GM12892 (cell line): ENCODE measurements around the gene TNXB.

Experiments
- POLR2A ChIP-seq: IDR thresholded peaks from 2 replicates; pipeline ENCODE4 v1.6.1; 2011; ENCODE audit warnings: low read depth, low read length, control low read depth
- POLR2AphosphoS5 ChIP-seq: IDR thresholded peaks from 2 replicates; pipeline ENCODE4 v1.6.1; 2011; ENCODE audit warnings: low read depth, low read length, control low read depth

- TF ChIP-seq POLR2A, result no peak
- TF ChIP-seq POLR2AphosphoS5, result no peak
Observed at GRCh38 chr6:32148289-32149091, 39.4 kb upstream of the TNXB start.
